ENCODE data around the gene F5. TPM values are rescaled to one million over a fixed set of nuclear protein-coding genes. Genes with fewer than 3 reads are reported as not detected.
"Not testable (repeated sequence)": the region's sequence is repeated elsewhere in the genome, so short reads cannot be mapped to it uniquely, and the experiment has no call there.

The F5 gene
- total and polyA plus RNA-seq, 2 of the 13 experiments (the other 11 are each of a cell fraction or from before 2014, with no cell fraction given), result 38.3 to 64.0 TPM

- FAIRE-seq; H3K9me3 ChIP-seq (ENCODE audit: low read length); H3K79me2 ChIP-seq (ENCODE audit: insufficient read depth, low read length); H4K20me1 ChIP-seq (ENCODE audit: insufficient read depth, low read length); CTCF ChIA-PET (ENCODE audit: low intra/inter-chr PET ratio, low total read pairs); H2AFZ ChIP-seq (ENCODE audit: low read length); POLR2A ChIA-PET; DNase-seq (ENCODE audit: low spot score); H3K9ac ChIP-seq (ENCODE audit: insufficient read depth, low read depth, low read length); H3K4me3 ChIP-seq (replicated peaks in 1 of 3; ENCODE audit: insufficient read depth in 1 of 3, low read depth in 2 of 3, low read length in 3 of 3); BruUV-seq (replicated peaks); H3K27me3 ChIP-seq (ENCODE audit: control insufficient read depth in 1 of 2, insufficient read depth in 2 of 2, low read length in 2 of 2); H3K27ac ChIP-seq (ENCODE audit: extremely low read length, insufficient read depth, low read length); H3K4me2 ChIP-seq (ENCODE audit: low read depth, low read length); intact Hi-C loops (cut with micrococcal nuclease; ENCODE audit: unreplicated experiment); H3K4me1 ChIP-seq (ENCODE audit: insufficient read depth, low read length); in situ Hi-C loops (cut with HindIII; ENCODE audit: extremely low pct_ligation_motif_present, low pct_unique_long_range_greater_than_20kb); ATAC-seq: not testable (repeated sequence)
- H3K36me3 ChIP-seq (replicated peaks in 1 of 2; ENCODE audit: control insufficient read depth in 1 of 2, insufficient read depth in 2 of 2, low read length in 2 of 2), result peaks cover 13 to 62% of the 10 kb centered on the region in 2 experiments
- WGBS (ENCODE audit: low lambda C conversion rate), result 97% methylated on average over 9 of the region's 9 CpGs
Observed at GRCh38 chr1:169533528-169534190, 52.6 kb downstream of the F5 start.

- Histone ChIP-seq H3K79me2 (ENCODE audit: insufficient read depth, low read length) (no peaks in the 10 kb centered on the region), H4K20me1 (ENCODE audit: insufficient read depth, low read length) (no peaks in the 10 kb centered on the region; the same call in 1 of the 2 replicates), H3K4me1 (ENCODE audit: insufficient read depth, low read length) (no peaks in the 10 kb centered on the region), H2AFZ (ENCODE audit: low read length) (no peak overlapping the region), H3K9ac (ENCODE audit: insufficient read depth, low read depth, low read length) (no peak overlapping the region), H3K9me3 (ENCODE audit: low read length) (no peaks in the 10 kb centered on the region), H3K36me3 (replicated peaks in 1 of 2; ENCODE audit: control insufficient read depth in 1 of 2, insufficient read depth in 2 of 2, low read length in 2 of 2) (peaks cover 14 to 68% of the 10 kb centered on the region in 2 experiments), H3K4me3 (replicated peaks in 1 of 3; ENCODE audit: insufficient read depth in 1 of 3, low read depth in 2 of 3, low read length in 3 of 3) (no peak overlapping the region), H3K27ac (ENCODE audit: extremely low read length, insufficient read depth, low read length) (no peak overlapping the region), H3K4me2 (ENCODE audit: low read depth, low read length) (no peak overlapping the region), H3K27me3 (ENCODE audit: control insufficient read depth in 1 of 2, insufficient read depth in 2 of 2, low read length in 2 of 2) (no peaks in the 10 kb centered on the region)
- intact Hi-C loops (cut with micrococcal nuclease; ENCODE audit: unreplicated experiment) (no loop called here), in situ Hi-C loops (cut with HindIII; ENCODE audit: extremely low pct_ligation_motif_present, low pct_unique_long_range_greater_than_20kb) (no loop called here)
- BruUV-seq (replicated peaks), result no TSS peak
- ChIA-PET POLR2A (no interaction called here), CTCF (ENCODE audit: low intra/inter-chr PET ratio, low total read pairs) (no interaction called here)
- ATAC-seq (no peak), DNase-seq (ENCODE audit: low spot score) (no peak), FAIRE-seq (no peak)
- 80% methylated on average over 3 of the region's 3 CpGs for WGBS (ENCODE audit: low lambda C conversion rate)
- TF ChIP-seq ZNF629 (CRISPR knock-in tag; conservative IDR thresholded peaks at IDR 0.05) (no peak), GTF2F1 (IDR thresholded peaks at IDR 0.05; ENCODE audit: low read length) (no peak), ZSCAN22 (CRISPR knock-in tag; IDR thresholded peaks at IDR 0.05) (no peak), ZMYM2 (CRISPR knock-in tag; IDR thresholded peaks at IDR 0.05) (no peak), ZBTB38 (CRISPR knock-in tag; IDR thresholded peaks at IDR 0.05) (no peak), ZNF383 (CRISPR knock-in tag; IDR thresholded peaks at IDR 0.05; ENCODE audit: borderline replicate concordance) (no peak), PLSCR1 (CRISPR knock-in tag; IDR thresholded peaks at IDR 0.05; ENCODE audit: borderline replicate concordance) (no peak), ATF1 (CRISPR knock-in tag; IDR thresholded peaks at IDR 0.05) (no peak)
Observed at GRCh38 chr1:169530448-169530847, 55.8 kb downstream of the F5 start.

Measured in HepG2 (cell line).